NCI-H1436 (cell line): ENCODE measurements around the gene MLC1.

Experiments
- DNase-seq: peaks from one replicate; lab custom pipeline; 2025; lab: John Stamatoyannopoulos, UW

Gene MLC1

DNA sequence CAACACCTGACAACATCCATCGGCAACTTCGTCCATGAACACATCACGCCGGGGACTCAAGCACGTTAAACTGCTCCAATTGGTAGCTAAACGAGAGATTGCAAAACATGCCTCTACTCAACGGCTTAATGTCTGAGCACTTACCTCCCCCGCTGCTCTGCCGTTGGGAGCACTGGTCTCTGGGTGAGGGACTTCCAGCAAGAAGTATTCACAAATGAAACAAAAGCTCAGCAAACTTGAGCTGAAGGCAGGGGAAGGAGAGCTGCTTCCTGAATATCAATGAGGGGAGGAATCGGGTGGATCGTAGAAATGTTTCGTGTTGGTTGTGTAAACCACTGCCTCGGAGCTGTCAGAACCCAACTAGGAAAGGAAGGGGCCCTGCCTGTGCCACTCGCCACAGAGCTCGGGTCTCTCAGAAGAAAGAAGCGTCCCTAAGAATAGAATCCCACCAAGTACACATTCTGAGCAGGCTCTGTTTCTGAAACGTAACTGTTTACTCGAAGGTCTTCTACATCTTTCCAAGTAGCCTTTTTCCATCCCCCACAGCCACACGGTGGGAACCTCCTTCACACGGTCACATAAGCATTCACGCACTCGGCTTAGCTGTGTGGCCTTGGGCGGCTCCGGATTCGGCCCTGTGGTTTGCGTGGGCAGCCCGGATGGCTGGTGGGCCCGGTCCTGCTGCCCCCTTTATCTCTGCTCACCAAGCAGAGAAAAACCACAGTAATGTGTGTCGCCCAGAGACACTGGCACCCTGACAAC lies at the start of gene MLC1:
TSS of gene MLC1 (minus strand) at position 216 of the 762 bp plus-strand sequence. CDS start 524 bp downstream, outside the sequence.
- DNase-seq = no peak

DNA sequence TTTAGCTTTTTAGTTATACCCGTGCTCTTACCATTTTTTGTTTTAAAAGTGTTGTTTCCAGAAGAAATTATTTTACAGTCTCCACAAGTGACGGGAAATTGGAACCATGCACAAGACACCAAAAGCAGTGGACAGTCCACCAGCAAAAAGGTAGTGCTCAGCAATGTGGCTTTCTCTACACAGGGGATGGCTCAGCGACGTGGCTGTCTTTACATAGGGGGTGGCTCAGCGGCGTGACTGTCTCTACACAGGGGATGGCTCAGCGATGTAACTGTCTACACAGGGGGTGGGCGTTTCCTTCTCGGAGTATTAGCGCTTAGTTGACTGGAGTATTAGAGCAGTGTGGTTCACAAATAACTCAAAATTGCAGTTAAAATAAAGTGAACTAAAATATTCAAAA lies 49.3 kb upstream of the MLC1 start:
- DNase-seq = no peak

DNA sequence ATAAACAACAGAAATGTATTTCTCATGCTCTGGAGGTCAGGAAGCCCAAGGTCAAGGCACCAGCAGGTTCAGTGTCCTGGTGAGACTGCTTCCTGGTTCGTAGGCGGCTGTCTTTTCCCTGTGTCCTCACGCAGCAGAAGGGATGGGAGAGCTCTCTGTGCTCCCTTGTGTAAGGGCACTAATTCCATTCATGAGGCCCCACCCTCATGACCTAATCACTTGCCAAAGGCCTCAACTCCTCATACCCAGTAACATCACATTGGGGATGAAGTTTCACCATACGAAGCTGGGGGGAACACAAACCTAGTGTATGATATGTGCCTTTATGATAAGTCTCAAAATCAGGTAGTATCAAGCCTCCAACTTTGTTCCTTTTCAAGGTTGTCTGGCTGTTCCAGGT lies 46.7 kb upstream of the MLC1 start:
- DNase-seq = no peak

DNA sequence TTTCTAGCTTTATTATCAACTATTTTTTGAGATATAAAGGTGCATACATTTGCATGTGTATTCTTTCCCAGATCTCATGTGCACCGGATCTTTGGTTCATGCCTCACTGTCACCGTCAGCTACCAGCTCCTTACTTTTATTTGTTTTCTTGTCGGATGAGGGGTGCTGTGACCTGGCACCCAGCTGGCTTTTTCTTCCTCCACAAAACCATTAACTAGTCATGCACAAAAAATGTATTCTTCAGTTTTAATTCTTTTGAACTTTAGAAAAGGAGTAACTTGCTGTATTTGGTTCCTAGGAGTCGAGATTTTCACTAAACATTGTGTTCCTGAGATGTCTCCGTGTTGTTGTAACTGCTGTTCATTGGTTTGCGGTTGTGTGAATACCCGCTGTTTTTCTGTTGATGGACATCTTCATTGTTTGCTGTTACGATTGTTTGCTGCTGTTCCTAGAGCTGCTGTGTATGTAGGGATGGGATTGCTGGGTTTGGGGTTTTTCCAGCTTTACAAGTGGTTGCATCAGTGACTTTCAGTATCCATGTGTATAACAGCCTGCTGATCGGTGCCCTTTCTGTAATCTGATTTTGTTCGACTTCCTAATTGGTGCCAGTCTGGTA lies 44.0 kb upstream of the MLC1 start:
- no peak for DNase-seq

DNA sequence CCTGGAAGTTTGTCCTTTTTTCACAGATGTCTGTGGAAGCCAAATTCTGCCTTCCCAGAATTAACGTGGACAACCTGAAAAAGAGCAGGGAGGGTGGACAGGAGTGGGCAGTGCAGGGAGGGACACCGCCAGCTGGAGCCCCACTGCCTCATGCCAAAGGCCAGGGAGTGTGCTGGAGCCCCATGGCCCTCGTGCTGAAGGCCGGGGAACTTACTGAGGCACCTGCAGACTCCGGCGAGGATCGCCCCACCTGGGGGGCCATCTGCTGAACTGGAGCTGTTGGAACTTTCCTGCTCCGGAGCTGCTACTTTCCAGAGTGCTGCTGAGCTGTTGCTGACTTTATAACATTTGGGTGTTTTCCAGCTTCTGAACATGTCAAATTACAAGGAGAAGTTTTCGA lies 39.8 kb upstream of the MLC1 start:
- no peak for DNase-seq

DNA sequence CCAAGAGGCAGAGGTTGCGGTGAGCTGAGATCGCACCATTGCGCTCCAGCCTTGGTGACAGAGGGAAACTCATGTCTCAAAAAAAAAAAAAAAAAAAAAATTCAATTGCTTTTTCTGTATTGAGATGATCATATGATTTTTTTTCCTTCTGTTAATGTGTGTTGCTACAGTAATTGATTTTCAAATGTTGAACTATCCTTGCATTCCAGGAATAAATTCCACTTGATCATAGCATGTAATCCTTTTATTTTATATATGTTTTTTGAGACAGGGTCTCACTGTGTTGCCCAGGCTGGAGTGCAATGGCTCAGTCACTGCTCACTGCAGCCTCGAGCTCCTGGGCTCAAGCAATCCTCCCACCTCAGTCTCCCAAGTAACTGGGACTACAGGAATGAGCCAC lies 37.9 kb upstream of the MLC1 start:
- no peak for DNase-seq

DNA sequence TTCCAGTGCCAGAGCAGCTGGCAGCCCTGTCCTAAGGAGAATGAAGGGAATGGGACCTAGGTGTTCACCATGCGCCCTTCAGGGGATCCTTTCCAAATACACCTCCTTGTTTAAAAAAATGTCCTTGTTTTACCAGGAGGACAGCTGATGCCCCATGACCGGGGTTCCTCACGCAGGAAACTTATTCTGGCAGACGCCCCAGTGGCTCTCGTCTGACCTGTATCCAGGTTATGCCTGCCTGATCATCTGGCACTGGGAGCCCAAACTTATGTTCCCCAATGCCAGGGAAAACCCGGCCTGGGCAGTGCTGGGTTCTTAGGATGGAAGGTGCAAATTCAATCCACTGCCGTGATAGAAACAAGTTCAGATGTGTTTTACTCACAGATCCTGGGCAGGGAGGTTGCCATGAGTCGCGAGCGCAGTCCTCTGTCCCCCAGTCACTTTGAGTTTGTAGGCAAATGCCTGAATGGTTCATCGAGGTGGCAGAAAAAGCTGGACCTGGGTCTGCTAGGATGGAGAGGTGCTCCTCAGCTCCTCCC lies 36.0 kb upstream of the MLC1 start:
- DNase-seq = no peak

DNA sequence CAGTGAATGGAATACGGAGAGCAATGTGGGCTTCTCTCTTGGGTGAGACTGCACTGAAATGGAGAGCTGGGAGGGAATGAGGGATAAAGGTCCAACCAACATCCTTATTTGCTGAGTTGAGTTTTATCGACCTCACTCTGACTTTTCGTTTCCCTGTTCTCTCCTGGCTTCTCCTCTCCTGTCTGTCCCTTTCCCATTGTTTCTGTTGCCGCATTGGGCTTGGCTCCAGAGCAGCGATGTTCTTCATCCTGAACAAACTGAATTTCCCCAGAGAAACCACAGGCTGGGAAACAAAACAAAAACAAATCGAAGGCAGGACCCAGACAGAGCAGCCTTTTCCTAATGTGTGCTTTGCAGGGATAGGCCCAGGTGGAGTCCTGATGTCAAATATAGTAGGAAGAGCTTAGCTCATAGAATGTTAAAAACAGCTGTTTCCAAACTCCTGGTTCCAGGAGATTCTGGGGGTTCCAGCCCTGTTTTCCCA lies 34.6 kb upstream of the MLC1 start:
- DNase-seq = no peak

DNA sequence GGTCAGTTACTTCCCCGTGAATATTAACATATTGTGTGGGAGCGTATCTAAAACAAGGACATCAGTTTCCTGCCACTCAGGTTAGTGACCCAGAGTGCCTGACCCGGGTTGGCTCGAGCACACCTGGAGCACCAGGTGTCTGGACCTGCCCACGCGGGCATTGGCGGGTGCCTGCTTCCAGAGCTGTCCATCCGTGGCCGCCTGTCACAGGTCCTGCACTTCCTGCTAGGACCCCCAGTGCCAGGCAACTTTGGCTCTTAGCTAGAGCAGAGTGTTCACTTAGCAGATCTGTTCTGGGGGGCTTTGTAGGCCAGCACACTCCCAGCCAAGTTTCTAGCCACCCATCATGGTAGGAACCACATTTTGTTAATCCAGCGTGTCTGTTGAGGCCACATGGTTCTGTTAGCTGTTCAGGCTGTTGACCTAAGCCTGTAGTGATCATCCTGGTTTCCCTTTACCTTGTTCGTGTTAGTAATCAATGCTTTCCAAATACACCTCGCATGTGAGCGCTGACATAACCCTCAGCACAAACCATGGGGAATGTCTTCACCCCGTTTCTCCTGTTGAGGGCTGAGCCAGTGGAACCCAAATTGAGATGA lies 34.0 kb upstream of the MLC1 start:
- no peak for DNase-seq

DNA sequence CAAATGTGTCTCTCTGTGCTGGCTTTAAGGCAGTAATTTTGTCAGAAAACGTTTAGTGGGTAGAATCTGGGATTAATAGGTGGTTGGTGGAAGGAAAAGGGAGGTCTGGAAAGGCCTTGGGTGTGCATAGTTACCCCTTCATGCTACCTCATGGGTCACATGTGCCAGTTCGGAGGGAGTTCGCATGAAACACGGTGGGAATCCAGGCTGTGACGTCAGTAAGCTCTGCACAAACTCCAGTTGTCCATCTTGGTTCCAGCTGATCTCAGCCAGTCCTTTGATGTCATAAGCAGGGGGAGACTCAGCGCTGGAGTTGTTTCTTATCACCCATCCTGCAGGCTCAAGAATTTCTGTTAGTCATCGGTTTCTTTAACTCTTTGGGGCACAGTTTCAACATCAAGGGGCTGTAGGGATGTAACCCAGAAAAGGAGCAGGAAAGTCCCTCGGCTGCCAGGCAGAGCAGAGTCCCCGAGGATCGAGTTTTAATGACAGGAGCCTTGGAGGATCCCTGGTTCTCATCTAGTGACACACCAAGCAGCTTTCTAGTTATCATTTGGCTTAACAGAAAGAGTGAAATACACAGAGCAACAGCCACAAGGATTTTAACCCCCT lies 33.4 kb upstream of the MLC1 start:
- DNase-seq = no peak

DNA sequence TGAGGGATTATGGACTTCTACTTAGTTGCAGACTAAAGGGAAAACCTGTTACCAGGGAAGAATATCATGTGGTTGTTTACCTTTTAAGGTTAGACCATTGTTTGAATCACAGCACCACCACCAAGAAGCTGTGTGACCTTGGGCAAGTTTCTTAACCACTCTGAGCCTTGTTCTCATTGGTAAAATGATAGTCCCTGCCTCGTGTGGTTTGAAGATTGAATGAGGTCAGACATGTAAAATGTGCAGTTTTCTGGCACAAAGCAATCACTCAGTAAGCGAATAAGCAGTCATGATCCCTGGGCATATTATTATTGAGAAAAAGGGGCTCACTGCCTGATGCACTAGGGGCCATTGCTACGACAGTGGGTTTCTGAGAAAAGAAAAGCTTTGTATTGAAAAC lies 32.9 kb upstream of the MLC1 start:
- no peak for DNase-seq

DNA sequence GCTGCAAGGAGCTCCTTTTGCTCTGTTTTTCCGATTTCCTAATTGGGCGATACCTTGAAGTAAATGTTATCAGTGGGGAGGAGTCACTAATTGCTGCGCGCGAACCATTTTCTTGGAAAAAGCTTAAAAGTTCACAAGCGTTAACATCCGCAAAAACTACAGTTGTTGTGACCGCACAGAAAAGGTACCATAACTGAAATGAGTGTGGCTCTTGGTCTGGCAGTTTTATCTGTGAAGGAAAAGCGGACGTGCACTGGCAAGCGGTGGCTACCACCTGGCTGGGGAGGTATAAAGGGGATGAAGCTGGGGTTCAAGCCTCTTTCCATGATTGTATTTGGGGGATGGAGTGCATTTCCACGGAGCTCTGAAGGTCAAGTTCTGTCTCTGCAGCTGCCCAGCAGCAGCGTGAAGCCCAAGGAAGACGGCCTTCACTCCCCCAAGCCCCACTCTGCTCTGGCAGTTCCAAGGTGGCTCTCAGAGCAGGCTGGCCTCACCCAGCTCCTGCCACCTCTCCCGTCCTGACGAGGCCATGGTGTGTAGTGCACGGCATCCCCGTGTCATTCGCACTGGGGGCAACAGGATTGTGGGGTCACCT lies 32.0 kb upstream of the MLC1 start:
- DNase-seq = no peak

DNA sequence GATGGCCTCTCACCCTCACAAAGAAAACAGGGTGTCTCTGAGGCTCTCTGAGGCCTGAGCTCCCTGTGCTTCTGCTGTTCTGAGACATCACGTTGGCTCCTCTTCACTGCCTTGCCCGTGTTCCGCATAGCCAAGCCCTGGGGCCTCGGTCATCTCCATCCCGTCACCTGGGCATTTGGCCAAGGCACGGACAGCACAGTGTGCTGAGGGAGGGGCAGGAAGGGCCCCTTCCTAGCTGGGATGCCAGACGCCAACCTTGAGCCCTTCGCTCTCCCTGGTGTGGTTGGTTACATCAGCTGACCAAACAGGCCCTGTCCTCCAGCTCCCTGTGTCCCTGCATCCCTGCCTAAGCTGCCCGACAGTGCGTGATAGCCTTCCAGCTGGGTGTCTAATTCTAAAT lies 30.5 kb upstream of the MLC1 start:
- no peak for DNase-seq

DNA sequence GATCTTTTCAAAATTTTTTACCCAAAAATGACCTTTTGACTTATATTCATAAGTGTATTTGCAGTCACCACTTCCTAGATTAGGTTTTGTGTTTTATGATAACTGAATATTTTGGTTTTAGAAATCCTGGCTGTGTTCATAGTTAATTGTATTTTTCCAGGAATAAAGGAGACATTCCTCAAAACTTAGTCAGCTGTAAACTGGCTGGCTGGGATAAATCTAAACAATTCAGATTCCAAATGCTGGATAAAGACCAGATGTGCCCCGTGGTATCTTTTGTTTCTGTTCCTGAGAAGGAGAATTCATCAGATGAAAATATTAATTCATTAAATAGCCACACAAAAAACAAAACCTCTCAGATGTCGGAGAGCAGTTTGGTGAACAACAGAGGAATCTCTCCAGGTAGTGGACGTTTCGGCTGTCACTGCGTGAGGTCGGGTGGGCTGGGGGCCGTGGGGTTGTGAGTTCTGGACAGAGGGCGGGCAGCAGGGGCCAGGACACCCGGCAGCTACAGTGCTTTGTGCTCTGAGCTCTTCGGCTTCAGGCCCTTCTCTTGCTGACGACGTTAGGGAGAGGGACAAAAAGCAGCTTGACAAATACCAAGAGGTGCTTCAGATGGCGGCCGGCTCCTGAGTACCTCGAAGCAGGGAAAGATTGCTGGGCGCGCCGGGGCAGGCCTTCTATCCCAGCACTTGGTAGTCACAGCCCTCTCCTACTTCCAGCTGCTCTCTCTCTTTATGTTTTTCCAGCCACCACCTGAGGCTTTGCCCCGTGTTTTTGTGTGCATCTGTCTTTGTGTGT lies 29.2 kb upstream of the MLC1 start:
- no peak for DNase-seq

DNA sequence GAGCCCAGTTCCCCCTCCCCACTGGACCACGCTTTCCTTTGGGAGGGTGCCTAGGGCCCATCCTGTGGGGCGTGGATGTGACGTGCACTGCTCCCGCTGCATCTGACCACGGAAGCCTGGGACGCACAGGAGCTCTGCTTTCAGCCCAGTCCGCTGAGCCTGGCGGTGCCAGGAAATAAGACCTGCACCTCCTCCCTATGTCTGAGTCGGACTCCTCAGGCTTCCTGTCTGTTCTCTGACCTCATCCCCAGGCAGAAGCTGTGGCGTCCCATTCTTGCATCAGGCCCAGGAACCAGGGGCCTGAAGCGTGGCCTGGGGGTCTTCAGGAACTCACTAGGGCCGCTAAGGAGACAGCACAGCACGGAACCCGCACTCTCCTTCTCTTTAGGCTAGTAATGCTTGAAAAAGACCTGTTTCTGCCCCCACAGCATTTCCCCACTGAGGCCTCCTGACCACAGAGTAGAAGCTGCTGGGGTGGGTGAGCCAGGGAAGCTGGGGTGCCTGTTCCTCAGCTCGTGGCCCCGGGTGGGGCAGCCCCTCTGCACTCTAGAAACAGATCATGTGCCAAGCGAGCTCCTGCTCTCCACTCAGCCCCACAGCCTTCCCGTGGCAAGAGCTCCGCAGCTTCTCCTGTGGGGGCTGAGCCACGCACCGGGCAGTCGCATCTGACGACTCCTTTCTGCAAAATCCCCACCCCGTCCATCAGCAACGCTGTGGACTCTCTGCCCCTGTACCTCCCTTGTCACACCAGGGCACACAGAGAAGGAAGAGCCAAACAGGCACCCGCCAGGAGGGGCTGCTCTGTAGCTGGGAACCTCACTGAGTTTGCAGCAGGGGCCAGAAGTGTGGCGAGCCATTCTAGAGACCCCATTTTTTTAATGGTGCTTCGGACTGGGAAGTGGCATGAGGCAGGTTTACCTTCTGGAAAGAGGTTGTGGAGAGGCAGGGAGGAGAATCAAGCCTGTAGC lies 27.2 kb upstream of the MLC1 start:
- DNase-seq = no peak

DNA sequence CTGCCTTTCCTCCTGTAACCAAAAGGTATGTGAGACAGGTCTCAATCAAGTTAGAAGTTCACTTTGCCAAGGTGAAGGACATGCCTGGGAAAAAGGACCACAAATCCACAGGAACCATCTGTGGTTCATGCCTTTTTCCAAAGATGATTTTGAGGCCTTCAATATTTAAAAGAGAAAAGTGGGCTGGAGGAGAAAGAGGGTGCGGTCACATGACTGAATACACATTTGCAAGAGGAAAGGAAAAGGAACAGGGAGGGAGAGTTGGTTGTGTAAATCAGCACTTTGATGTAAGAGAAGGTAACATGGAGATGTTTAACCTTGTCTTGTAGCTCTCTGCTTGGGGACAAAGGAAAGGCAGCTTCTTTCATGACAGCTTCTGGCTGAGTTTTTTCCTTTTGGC lies 25.8 kb upstream of the MLC1 start:
- DNase-seq = no peak

DNA sequence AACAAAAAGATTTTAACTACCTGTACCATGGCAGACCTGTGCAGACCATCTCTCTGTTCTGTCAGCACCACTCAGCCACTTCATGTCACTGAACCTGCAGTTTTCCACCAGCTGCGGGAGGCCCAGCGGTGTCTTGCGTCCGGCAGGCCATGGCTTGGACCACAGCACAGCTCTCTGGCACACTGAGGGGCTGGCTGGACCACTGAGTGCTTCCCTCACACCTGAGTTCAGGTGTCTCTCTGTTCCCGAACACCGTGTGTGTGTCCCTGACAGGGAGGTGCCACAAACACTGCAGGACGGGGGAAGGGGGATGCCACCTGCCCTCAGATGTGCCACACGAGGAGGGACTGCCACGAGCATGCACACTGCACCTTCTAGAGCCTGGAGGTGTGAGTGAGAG lies 22.3 kb upstream of the MLC1 start:
- DNase-seq = no peak

DNA sequence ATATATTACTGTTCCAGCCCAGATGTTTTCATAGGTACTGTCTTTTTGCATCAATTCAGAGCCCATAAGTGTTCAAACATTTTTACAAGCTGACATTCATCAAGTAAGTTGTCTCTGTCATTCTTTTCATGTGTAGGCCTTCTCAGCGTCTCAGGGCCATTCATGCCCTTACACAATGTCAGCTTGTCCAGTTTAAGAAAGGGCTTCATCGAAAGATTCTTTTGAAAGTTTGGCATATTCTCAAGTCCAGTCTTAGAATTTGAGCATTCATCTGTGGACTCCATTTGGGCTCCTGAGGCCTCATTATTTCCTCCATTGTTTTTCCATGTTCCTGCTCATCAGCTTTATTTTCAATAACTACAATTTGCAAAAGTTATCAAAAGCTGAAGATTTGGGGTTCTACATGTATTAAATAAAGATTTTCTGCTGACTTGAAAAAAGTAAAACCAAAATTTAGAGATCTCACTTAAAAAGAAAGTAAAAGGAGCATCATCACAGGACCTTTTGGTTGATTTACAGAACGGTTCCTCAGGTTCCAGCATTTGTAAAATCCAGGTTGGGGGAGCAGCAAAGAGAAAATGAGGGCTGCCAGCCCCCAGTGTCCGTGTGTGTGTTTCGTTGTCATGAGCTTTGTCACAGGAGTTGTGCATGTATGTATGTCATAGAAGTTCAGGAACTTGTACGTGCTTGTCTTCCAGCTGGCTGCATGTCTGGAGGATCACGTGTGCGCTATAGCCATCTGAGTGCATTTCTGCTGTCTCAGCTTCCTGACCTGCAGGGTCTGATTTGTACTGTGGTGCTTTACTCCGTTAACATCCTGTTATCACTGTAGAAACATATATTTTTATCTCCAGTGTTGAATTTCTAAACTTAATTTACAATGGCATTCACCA lies 20.2 kb upstream of the MLC1 start:
- DNase-seq = peak; percentile 13

DNA sequence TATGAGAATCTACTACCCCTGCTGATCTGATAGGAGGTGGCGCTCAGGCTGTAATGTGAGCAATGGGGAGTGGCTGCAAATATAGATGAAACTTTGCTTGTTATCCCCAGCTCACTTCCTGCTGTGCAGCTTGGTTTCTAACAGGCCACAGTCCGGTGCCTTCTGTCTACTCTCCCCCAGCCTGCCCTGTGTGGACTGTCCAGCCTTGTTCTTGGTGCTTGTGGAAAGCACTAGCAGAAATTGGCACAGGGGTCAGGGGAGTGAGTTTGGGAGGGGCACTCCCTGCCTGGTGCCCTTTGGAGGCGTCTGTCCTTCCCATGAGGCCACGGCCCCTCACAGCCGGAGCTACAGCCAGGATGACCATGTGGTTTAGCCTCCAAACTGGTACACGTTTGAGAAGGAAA lies 18.9 kb upstream of the MLC1 start:
- no peak for DNase-seq
